ENCODE measurements around the gene SND1.

Gene SND1

GRCh38 chr7:127655720-127656119, 3.7 kb downstream of the SND1 start:
- peaks cover 40% of the 10 kb centered on the region for H3K4me1 ChIP-seq (ENCODE audit: low read length)
- no peak overlapping the region for H3K4me2 ChIP-seq (ENCODE audit: low read depth, low read length)
- H3K79me2 ChIP-seq (ENCODE audit: low read length) = peaks cover 88% of the 10 kb centered on the region
- no peaks in the 10 kb centered on the region for H3K9me2 ChIP-seq (replicated peaks; ENCODE audit: insufficient read depth, low read length)
- H3K36me3 ChIP-seq (replicated peaks; ENCODE audit: insufficient read depth, low read length) = peaks cover 17% of the 10 kb centered on the region
- H3K4me3 ChIP-seq (ENCODE audit: low read length) = no peak overlapping the region
- no peak overlapping the region for H2AFZ ChIP-seq (ENCODE audit: low read length)
- H4K20me1 ChIP-seq (ENCODE audit: insufficient read depth, low read length) = peaks cover 71% of the 10 kb centered on the region
- H3F3A ChIP-seq (ENCODE audit: insufficient read depth, low read length) = peaks cover 6% of the 10 kb centered on the region; the same call in 1 of the 2 replicates
- DNase-seq = no peak
- no peak overlapping the region for H3K27ac ChIP-seq (ENCODE audit: low read length)
- no peaks in the 10 kb centered on the region for H3K9me3 ChIP-seq (replicated peaks; ENCODE audit: insufficient read depth, low read length)
- TF ChIP-seq EZH2phosphoT487 (IDR thresholded peaks at IDR 0.05; ENCODE audit: low read length) = no peak
- no peak for TF ChIP-seq EZH2 (optimal IDR thresholded peaks at IDR 0.05; ENCODE audit: low read depth, low read length)
- TF ChIP-seq, protein P1, sequence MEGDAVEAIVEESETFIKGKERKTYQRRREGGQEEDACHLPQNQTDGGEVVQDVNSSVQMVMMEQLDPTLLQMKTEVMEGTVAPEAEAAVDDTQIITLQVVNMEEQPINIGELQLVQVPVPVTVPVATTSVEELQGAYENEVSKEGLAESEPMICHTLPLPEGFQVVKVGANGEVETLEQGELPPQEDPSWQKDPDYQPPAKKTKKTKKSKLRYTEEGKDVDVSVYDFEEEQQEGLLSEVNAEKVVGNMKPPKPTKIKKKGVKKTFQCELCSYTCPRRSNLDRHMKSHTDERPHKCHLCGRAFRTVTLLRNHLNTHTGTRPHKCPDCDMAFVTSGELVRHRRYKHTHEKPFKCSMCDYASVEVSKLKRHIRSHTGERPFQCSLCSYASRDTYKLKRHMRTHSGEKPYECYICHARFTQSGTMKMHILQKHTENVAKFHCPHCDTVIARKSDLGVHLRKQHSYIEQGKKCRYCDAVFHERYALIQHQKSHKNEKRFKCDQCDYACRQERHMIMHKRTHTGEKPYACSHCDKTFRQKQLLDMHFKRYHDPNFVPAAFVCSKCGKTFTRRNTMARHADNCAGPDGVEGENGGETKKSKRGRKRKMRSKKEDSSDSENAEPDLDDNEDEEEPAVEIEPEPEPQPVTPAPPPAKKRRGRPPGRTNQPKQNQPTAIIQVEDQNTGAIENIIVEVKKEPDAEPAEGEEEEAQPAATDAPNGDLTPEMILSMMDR (IDR thresholded peaks at IDR 0.05; ENCODE audit: low read length) = no peak
- H3K9ac ChIP-seq (ENCODE audit: low read length) = no peak overlapping the region
- no peaks in the 10 kb centered on the region for H3K27me3 ChIP-seq (replicated peaks; ENCODE audit: insufficient read depth, low read length)

- peaks cover 25% of the 10 kb centered on the region for H3K36me3 ChIP-seq (replicated peaks; ENCODE audit: insufficient read depth, low read length)
- H3K27me3 ChIP-seq (replicated peaks; ENCODE audit: insufficient read depth, low read length) = no peaks in the 10 kb centered on the region
- H2AFZ ChIP-seq (ENCODE audit: low read length) = no peak overlapping the region
- no peaks in the 10 kb centered on the region for H3K9me3 ChIP-seq (replicated peaks; ENCODE audit: insufficient read depth, low read length)
- no peak for DNase-seq
- no peak overlapping the region for H3K27ac ChIP-seq (ENCODE audit: low read length)
- H3K4me2 ChIP-seq (ENCODE audit: low read depth, low read length) = no peak overlapping the region
- peaks cover 40% of the 10 kb centered on the region for H3K4me1 ChIP-seq (ENCODE audit: low read length)
- H3K9ac ChIP-seq (ENCODE audit: low read length) = no peak overlapping the region
- TF ChIP-seq EZH2phosphoT487 (IDR thresholded peaks at IDR 0.05; ENCODE audit: low read length) (no peak), EZH2 (optimal IDR thresholded peaks at IDR 0.05; ENCODE audit: low read depth, low read length) (no peak)
- TF ChIP-seq, protein P1 (IDR thresholded peaks at IDR 0.05; ENCODE audit: low read length) = no peak
- peaks cover 87% of the 10 kb centered on the region for H4K20me1 ChIP-seq (ENCODE audit: insufficient read depth, low read length)
- peaks cover 100% of the 10 kb centered on the region for H3K79me2 ChIP-seq (ENCODE audit: low read length)
- no peaks in the 10 kb centered on the region for H3K9me2 ChIP-seq (replicated peaks; ENCODE audit: insufficient read depth, low read length)
- H3F3A ChIP-seq (ENCODE audit: insufficient read depth, low read length) = peaks cover 9% of the 10 kb centered on the region; the same call in 1 of the 2 replicates
- no peak overlapping the region for H3K4me3 ChIP-seq (ENCODE audit: low read length)
Observed at GRCh38 chr7:127657500-127657899, 5.5 kb downstream of the SND1 start.

GRCh38 chr7:127658970-127659630, 7.1 kb downstream of the SND1 start:
- Histone ChIP-seq H3F3A (ENCODE audit: insufficient read depth, low read length) (peaks cover 9% of the 10 kb centered on the region; the same call in 1 of the 2 replicates), H3K4me3 (ENCODE audit: low read length) (no peak overlapping the region), H3K4me1 (ENCODE audit: low read length) (peaks cover 39% of the 10 kb centered on the region), H4K20me1 (ENCODE audit: insufficient read depth, low read length) (peaks cover 97% of the 10 kb centered on the region), H3K27ac (ENCODE audit: low read length) (no peak overlapping the region), H3K36me3 (replicated peaks; ENCODE audit: insufficient read depth, low read length) (peaks cover 25% of the 10 kb centered on the region), H3K79me2 (ENCODE audit: low read length) (peaks cover 100% of the 10 kb centered on the region), H3K4me2 (ENCODE audit: low read depth, low read length) (no peak overlapping the region; the same call in 1 of the 2 replicates), H3K9me3 (replicated peaks; ENCODE audit: insufficient read depth, low read length) (no peaks in the 10 kb centered on the region), H3K9ac (ENCODE audit: low read length) (no peak overlapping the region), H3K27me3 (replicated peaks; ENCODE audit: insufficient read depth, low read length) (no peaks in the 10 kb centered on the region), H3K9me2 (replicated peaks; ENCODE audit: insufficient read depth, low read length) (no peaks in the 10 kb centered on the region), H2AFZ (ENCODE audit: low read length) (no peak overlapping the region)
- no peak for TF ChIP-seq EZH2phosphoT487 (IDR thresholded peaks at IDR 0.05; ENCODE audit: low read length)
- TF ChIP-seq, protein P1 (IDR thresholded peaks at IDR 0.05; ENCODE audit: low read length) = no peak
- no peak for TF ChIP-seq EZH2 (optimal IDR thresholded peaks at IDR 0.05; ENCODE audit: low read depth, low read length)
- no peak for DNase-seq

Data from MM.1S (cell line).